HepG2 (cell line): ENCODE data around the gene SAAL1. TPM values are rescaled to one million over a fixed set of nuclear protein-coding genes. Genes with fewer than 3 reads are reported as not detected.

ENCODE experiments used
- ATAC-seq: fragments of 200-7000 bp; cut with Tn5 transposase; 3 replicates; pipeline ENCODE4 v1.9.1; 2020; ENCODE audit warnings: mild to moderate bottlenecking, moderate library complexity
- BruUV-seq: library from RNA; stranded (reverse); fragments of 400-500 nt; replicated peaks from 2 replicates; lab custom pipeline; 2021; lab: Mats Ljungman, UMichigan
- CTCF ChIA-PET: fragments of 300-600 bp; formaldehyde crosslinking; extraction: SDS; loops from one replicate; lab custom pipeline; 2021; ENCODE audit warnings: low total read pairs, inconsistent platforms, low intra/inter-chr PET ratio; lab: Yijun Ruan, JAX
- POLR2A ChIA-PET: fragments of 350-600 bp; sonication (Branson Sonifier 250); formaldehyde crosslinking; loops from one replicate; lab custom pipeline; 2020; ENCODE audit warnings: antibody characterized with exemption, inconsistent platforms; lab: Yijun Ruan, JAX
- DNase-seq: peaks from one replicate; pipeline ENCODE4 v3.0.0-alpha.2; 2015; ENCODE audit warnings: low spot score
- FAIRE-seq: peaks from 3 replicates; lab custom pipeline; 2011; peaks lifted over from hg19 to GRCh38; lab: Jason Lieb, UNC
- H2AFZ ChIP-seq: one replicate; pipeline ENCODE4 v1.6.1; 2011; ENCODE audit warnings: low read length, inconsistent platforms
- H3K27ac ChIP-seq: fragments of 300-600 bp; 3 replicates; pipeline ENCODE4 v1.8.0; 2011; ENCODE audit warnings: mixed run types, mild to moderate bottlenecking, mixed read lengths, low read length, inconsistent platforms; ENCODE audit not compliant: insufficient read depth; ENCODE audit errors: extremely low read length
- H3K27me3 ChIP-seq, 2 experiments: fragments of 200-600 bp in 1 of 2; 2 replicates in 1 of 2; 3 replicates in 1 of 2; pipeline versions ENCODE4 v1.6.0 to v1.8.0; 2011; ENCODE audit warnings: low read length in 2 of 2, mild to moderate bottlenecking in 2 of 2, moderate library complexity in 2 of 2, inconsistent platforms in 1 of 2; ENCODE audit not compliant: insufficient read depth in 2 of 2, control insufficient read depth in 1 of 2
- H3K36me3 ChIP-seq, 2 experiments: fragments of 200-600 bp in 1 of 2; replicated peaks in 1 of 2; 2 replicates in 1 of 2; 3 replicates in 1 of 2; pipeline versions ENCODE4 v1.5.1 to v1.8.0; 2011; ENCODE audit warnings: low read length in 2 of 2, inconsistent platforms in 1 of 2; ENCODE audit not compliant: insufficient read depth in 2 of 2, control insufficient read depth in 1 of 2
- H3K4me1 ChIP-seq: 2 replicates; pipeline ENCODE4 v1.5.1; 2012; ENCODE audit warnings: low read length, inconsistent platforms; ENCODE audit not compliant: insufficient read depth
- H3K4me2 ChIP-seq: 2 replicates; pipeline ENCODE4 v1.6.0; 2011; ENCODE audit warnings: low read depth, low read length, inconsistent platforms
- H3K4me3 ChIP-seq, 3 experiments: fragments of 200-600 bp in 1 of 3; sonication (generic), shearing (Covaris generic) in 1 of 3; replicated peaks in 1 of 3; 2 replicates each; pipeline ENCODE4 v1.5.1; 2011 to 2016; ENCODE audit warnings: low read length in 3 of 3, inconsistent platforms in 2 of 3, low read depth in 2 of 3, mild to moderate bottlenecking in 2 of 3, control low read depth in 1 of 3, mixed read lengths in 1 of 3; ENCODE audit not compliant: insufficient read depth in 1 of 3
- H3K79me2 ChIP-seq: one replicate; pipeline ENCODE4 v1.6.1; 2011; ENCODE audit warnings: low read length, inconsistent platforms; ENCODE audit not compliant: insufficient read depth
- H3K9ac ChIP-seq: 2 replicates; pipeline ENCODE4 v1.6.0; 2011; ENCODE audit warnings: mild to moderate bottlenecking, low read depth, low read length, inconsistent platforms; ENCODE audit not compliant: insufficient read depth
- H3K9me3 ChIP-seq: 2 replicates; pipeline ENCODE4 v1.5.1; 2012; ENCODE audit warnings: mild to moderate bottlenecking, low read length
- H4K20me1 ChIP-seq: 2 replicates; pipeline ENCODE4 v1.6.0; 2011; ENCODE audit warnings: inconsistent platforms, mild to moderate bottlenecking, low read length, moderate library complexity; ENCODE audit not compliant: insufficient read depth
- AGO1 ChIP-seq: fragments of 200-400 bp; formaldehyde crosslinking; IDR thresholded peaks from 2 replicates; pipeline ENCODE4 v1.6.1; 2017; ENCODE audit warnings: mild to moderate bottlenecking, low read depth, low read length, moderate library complexity; ENCODE audit not compliant: poor library complexity, severe bottlenecking
- ELK4 ChIP-seq: sonication (generic); formaldehyde crosslinking; IDR thresholded peaks from 2 replicates; pipeline ENCODE4 v1.9.0; 2021; ENCODE audit warnings: missing genetic modification reagents, borderline replicate concordance
- ERF ChIP-seq: IDR thresholded peaks from 2 replicates; pipeline ENCODE4 v1.6.1; 2018; ENCODE audit warnings: missing biosample characterization, missing genetic modification reagents
- ZBTB42 ChIP-seq: sonication (generic); formaldehyde crosslinking; IDR thresholded peaks from 2 replicates; pipeline ENCODE4 v1.5.0; 2020; ENCODE audit warnings: mild to moderate bottlenecking, missing genetic modification reagents
- ZNF33B ChIP-seq: sonication (generic); formaldehyde crosslinking; IDR thresholded peaks from 2 replicates; pipeline ENCODE4 v1.5.1; 2020; ENCODE audit warnings: mild to moderate bottlenecking, missing genetic modification reagents
- ZNF501 ChIP-seq: sonication (generic); formaldehyde crosslinking; IDR thresholded peaks from 2 replicates; pipeline ENCODE4 v1.5.1; 2020; ENCODE audit warnings: mild to moderate bottlenecking, moderate library complexity, missing genetic modification reagents
- ZNF7 ChIP-seq: IDR thresholded peaks from 2 replicates; pipeline ENCODE4 v1.6.1; 2016; ENCODE audit warnings: missing biosample characterization, missing genetic modification reagents
- WGBS: methylation state at CpG from one replicate; pipeline ENCODE4 v1.1.6; 2017; ENCODE audit warnings: low lambda C conversion rate; 5-methylcytosine and 5-hydroxymethylcytosine counted together
- in situ Hi-C: cut with HindIII; loops from 2 replicates; pipeline ENCODE4 v1.10.0; 2017; ENCODE audit warnings: low pct_unique_long_range_greater_than_20kb; ENCODE audit not compliant: extremely low pct_ligation_motif_present
- intact Hi-C: fragments of 100-400 bp; cut with micrococcal nuclease; formaldehyde crosslinking; loops from one replicate; pipeline ENCODE4 v1.10.0; 2022; ENCODE audit not compliant: unreplicated experiment
- polyA plus RNA-seq, 8 experiments: library from polyadenylated mRNA; depleted of rRNA in 3 of 8; stranded (reverse) in 7 of 8; unstranded in 1 of 8; fragments of >200 nt; fragmentation: Illumina TruSeq in 4 of 8; extraction: Trizol in 4 of 8; gene quantifications; 2 replicates each; pipeline versions ENCODE4 v1.2.1 to v1.2.3, GENCODE V29; 2011 to 2016; ENCODE audit warnings: low read depth in 4 of 8, missing spikeins in 1 of 8, mixed read lengths in 1 of 8; ENCODE audit not compliant: insufficient read depth in 1 of 8
- total RNA-seq, 5 experiments: library from RNA; depleted of rRNA; stranded (reverse); fragments of >200 nt; fragmentation: Illumina TruSeq; extraction: Trizol; gene quantifications; 2 replicates each; pipeline ENCODE4 v1.2.3, GENCODE V29; 2016; ENCODE audit warnings: low read depth in 1 of 5
- TF ChIP-seq, protein P1 (sequence below), 2 experiments: IDR thresholded peaks; 2 replicates each; pipeline ENCODE4 v1.6.1; 2011 to 2012; ENCODE audit warnings: low read length in 2 of 2, borderline replicate concordance in 1 of 2, low read depth in 1 of 2, mild to moderate bottlenecking in 1 of 2, moderate library complexity in 1 of 2
- TF ChIP-seq, protein P2 (sequence below): sonication (generic); formaldehyde crosslinking; IDR thresholded peaks from 2 replicates; pipeline ENCODE4 v1.8.0; 2022; ENCODE audit warnings: mild to moderate bottlenecking, missing genetic modification reagents; ENCODE audit not compliant: insufficient replicate concordance
- TF ChIP-seq, protein P3 (sequence below): sonication (generic); formaldehyde crosslinking; IDR thresholded peaks from 2 replicates; pipeline ENCODE4 v1.4.0; 2020; ENCODE audit warnings: low read depth, mild to moderate bottlenecking, missing genetic modification reagents

The SAAL1 gene
- total and polyA plus RNA-seq, 2 of the 13 experiments (the other 11 are each of a cell fraction or from before 2014, with no cell fraction given): 16.5 to 46.0 TPM

DNA sequence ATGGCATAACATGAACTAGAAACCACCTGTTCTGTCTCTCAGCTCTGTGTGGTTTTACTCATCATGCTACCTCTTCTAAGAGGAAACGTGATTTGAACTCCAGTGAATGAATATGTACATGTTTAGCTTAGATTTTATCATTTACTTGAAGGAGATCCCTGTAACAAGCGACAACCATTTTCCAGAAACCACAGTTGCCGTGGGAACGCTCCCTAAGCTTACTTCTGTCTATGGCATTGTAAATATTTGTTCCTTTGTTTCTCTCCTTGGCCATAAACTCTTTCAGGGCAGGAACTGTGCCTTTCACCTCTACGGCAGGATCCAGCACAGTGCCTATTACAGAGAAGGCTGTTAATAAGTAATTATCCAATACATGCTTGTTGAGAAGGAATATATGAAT, 42.8 kb downstream of the SAAL1 start:
- H3K27me3 ChIP-seq: no peaks in the 10 kb centered on the region
- intact Hi-C loops: no loop called here
- ChIA-PET CTCF (no interaction called here), POLR2A (no interaction called here)
- TF ChIP-seq ZNF7 (no peak), ERF (CRISPR knock-in tag) (no peak), ZBTB42 (no peak), ZNF33B (CRISPR knock-in tag) (no peak)
- TF ChIP-seq, protein P1, sequence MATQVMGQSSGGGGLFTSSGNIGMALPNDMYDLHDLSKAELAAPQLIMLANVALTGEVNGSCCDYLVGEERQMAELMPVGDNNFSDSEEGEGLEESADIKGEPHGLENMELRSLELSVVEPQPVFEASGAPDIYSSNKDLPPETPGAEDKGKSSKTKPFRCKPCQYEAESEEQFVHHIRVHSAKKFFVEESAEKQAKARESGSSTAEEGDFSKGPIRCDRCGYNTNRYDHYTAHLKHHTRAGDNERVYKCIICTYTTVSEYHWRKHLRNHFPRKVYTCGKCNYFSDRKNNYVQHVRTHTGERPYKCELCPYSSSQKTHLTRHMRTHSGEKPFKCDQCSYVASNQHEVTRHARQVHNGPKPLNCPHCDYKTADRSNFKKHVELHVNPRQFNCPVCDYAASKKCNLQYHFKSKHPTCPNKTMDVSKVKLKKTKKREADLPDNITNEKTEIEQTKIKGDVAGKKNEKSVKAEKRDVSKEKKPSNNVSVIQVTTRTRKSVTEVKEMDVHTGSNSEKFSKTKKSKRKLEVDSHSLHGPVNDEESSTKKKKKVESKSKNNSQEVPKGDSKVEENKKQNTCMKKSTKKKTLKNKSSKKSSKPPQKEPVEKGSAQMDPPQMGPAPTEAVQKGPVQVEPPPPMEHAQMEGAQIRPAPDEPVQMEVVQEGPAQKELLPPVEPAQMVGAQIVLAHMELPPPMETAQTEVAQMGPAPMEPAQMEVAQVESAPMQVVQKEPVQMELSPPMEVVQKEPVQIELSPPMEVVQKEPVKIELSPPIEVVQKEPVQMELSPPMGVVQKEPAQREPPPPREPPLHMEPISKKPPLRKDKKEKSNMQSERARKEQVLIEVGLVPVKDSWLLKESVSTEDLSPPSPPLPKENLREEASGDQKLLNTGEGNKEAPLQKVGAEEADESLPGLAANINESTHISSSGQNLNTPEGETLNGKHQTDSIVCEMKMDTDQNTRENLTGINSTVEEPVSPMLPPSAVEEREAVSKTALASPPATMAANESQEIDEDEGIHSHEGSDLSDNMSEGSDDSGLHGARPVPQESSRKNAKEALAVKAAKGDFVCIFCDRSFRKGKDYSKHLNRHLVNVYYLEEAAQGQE (IDR thresholded peaks at IDR 0.05; ENCODE audit: borderline replicate concordance in 1 of 2, low read depth in 1 of 2, low read length in 2 of 2): no peak
- no peak overlapping the region for H2AFZ ChIP-seq
- H3K27ac ChIP-seq: no peak overlapping the region
- no TSS peak for BruUV-seq
- no peaks in the 10 kb centered on the region for H3K9me3 ChIP-seq
- ATAC-seq (no peak), DNase-seq (no peak), FAIRE-seq (no peak)
- no peaks in the 10 kb centered on the region for H3K4me1 ChIP-seq
- no peaks in the 10 kb centered on the region for H3K79me2 ChIP-seq
- no peaks in the 10 kb centered on the region for H4K20me1 ChIP-seq
- no peak overlapping the region for H3K4me2 ChIP-seq
- H3K9ac ChIP-seq: no peak overlapping the region
- no peak overlapping the region for H3K4me3 ChIP-seq
- WGBS: 82% methylated on average over 5 of the region's 5 CpGs
- H3K36me3 ChIP-seq: no peaks in the 10 kb centered on the region
- in situ Hi-C loops: no loop called here

GRCh38 chr11:18061351-18061750, 44.5 kb downstream of the SAAL1 start:
- H3K4me2 ChIP-seq: no peak overlapping the region
- no peaks in the 10 kb centered on the region for H4K20me1 ChIP-seq
- no peaks in the 10 kb centered on the region for H3K79me2 ChIP-seq
- ATAC-seq (no peak), FAIRE-seq (no peak), DNase-seq (no peak)
- intact Hi-C loops (no loop called here), in situ Hi-C loops (no loop called here)
- CTCF ChIA-PET: no interaction called here
- peaks cover 10% of the 10 kb centered on the region for H3K4me1 ChIP-seq
- H3K9ac ChIP-seq: no peak overlapping the region
- POLR2A ChIA-PET: no interaction called here
- no peak overlapping the region for H3K27ac ChIP-seq
- H2AFZ ChIP-seq: no peak overlapping the region
- WGBS: 82% methylated on average over 2 of the region's 2 CpGs
- H3K9me3 ChIP-seq: no peaks in the 10 kb centered on the region
- H3K4me3 ChIP-seq: no peak overlapping the region
- H3K36me3 ChIP-seq: no peaks in the 10 kb centered on the region
- H3K27me3 ChIP-seq: no peaks in the 10 kb centered on the region
- BruUV-seq: no TSS peak
- TF ChIP-seq ZNF501 (no peak), AGO1 (no peak), ELK4 (CRISPR knock-in tag) (no peak)
- TF ChIP-seq, protein P2, sequence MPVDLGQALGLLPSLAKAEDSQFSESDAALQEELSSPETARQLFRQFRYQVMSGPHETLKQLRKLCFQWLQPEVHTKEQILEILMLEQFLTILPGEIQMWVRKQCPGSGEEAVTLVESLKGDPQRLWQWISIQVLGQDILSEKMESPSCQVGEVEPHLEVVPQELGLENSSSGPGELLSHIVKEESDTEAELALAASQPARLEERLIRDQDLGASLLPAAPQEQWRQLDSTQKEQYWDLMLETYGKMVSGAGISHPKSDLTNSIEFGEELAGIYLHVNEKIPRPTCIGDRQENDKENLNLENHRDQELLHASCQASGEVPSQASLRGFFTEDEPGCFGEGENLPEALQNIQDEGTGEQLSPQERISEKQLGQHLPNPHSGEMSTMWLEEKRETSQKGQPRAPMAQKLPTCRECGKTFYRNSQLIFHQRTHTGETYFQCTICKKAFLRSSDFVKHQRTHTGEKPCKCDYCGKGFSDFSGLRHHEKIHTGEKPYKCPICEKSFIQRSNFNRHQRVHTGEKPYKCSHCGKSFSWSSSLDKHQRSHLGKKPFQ (CRISPR knock-in tag): no peak
- TF ChIP-seq, protein P3, sequence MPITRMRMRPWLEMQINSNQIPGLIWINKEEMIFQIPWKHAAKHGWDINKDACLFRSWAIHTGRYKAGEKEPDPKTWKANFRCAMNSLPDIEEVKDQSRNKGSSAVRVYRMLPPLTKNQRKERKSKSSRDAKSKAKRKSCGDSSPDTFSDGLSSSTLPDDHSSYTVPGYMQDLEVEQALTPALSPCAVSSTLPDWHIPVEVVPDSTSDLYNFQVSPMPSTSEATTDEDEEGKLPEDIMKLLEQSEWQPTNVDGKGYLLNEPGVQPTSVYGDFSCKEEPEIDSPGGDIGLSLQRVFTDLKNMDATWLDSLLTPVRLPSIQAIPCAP: no peak
